Ureter (tissue), 1 donor: ENCODE measurements around the gene ANKRD9. TPM values are rescaled to one million over a fixed set of nuclear protein-coding genes. Genes with fewer than 3 reads are reported as not detected.
A peak's percentile ranks its signal among the peaks of the same experiment; 100 is the strongest.
"Not testable (repeated sequence)": the region's sequence is repeated elsewhere in the genome, so short reads cannot be mapped to it uniquely, and the experiment has no call there.

Experiments
- DNase-seq: peaks from one replicate; pipeline ENCODE4 v3.0.0-alpha.2; 2020; ENCODE audit warnings: low spot score
- total RNA-seq: library from RNA; stranded (reverse); gene quantifications from one replicate; pipeline ENCODE4 v1.2.4, GENCODE V29; 2023
- donor health status: DM: yes; HTN: yes; CAD: no.

The ANKRD9 gene
- total RNA-seq, 1 donor from 2014 or later: 11.5 TPM

DNA sequence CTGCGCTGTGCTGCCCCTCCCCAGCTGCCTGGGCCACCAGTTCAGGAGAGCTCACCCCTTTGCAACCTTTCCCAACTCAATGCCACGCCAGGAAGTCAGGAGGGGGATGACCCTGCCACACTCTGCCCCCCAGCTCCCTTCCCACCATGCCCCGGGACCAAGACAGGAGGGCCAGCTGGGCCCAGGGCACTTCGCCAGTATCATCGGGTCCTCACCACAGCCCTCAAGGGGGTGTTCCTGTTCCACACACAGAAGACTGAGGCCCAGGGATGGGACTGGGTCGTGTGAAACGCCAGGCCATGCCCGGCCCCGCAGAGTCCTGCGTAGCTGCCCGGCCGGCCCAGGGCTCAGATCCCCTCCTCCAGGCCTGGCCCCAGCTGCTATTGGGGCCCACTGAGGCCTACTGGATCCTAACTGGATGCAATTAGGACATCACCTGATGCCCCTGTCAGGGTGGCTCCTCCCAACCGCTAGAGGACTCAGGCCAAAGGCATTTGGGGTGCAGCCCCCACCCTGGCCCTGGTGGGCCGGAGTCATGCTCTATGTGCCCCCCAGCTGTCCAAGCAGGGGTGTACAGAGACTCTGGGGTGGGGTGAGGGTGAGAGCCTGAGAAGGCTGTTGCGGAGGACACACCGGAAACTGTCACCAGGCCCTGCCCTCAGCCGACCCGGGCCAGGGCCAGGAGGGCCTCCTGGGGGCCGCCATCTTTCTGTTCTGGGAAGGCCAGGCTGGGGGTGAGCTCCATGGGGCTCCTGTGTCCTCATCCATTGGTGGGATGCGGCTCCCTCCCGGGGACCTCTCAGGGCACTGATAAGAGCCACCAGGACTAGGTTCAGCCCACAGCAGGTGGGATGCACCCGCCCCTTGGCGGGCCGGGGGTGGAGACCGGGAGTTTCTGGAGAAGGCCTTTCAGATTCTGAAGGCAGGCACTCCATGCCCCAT lies 29.3 kb upstream of the ANKRD9 start:
- DNase-seq: no peak

DNA sequence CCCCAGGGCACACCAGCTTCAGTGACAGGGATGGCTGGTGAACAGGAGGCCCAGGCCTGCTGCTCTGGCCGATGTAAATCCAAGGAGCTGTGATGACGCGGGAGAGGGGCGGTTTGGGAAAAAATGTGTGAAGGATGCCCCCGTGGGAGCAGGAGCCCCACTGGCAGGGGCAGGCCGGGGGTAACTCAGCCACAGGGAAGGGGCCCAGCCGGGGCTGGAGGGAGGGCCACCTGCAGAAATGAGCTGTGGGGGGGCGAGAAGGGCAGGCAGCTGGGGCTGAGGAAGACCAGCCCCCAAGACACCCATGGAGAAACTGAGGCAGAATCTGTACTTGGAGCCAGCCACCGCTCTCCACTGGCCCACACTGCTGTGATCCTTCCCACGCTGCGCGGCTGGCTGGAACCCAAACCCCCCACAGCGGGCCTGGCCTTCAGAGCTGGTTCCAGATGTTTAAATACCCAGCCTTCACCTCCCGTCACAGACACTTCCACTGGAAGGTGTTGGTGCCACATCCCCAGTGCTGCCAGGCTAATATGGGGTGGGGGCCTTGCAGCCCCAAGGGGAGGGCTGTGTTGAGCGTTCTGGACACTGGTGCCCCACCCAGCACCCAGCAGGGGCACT lies 28.5 kb upstream of the ANKRD9 start:
- no peak for DNase-seq

DNA sequence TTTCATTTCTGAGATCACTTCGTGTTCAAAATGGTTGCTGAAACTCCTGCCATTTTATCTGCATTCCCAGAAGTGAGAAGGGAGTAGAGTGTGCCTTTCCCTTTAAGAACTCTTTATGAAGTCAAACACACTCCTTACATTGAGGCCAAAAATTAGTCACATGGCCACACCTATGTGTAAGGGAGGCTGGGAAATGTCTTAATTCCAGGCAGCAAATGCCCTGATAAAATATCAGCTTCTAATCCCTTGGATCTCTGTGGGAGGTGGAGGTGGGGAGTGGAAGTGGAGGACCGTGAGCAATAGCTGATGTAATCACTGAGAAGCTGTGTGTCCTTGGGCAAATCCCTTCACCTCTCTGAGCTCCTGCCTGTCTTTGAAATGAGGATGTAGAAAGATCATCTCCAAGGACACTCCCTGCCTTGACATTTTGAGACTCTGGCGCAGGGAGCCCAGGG lies 22.7 kb upstream of the ANKRD9 start:
- DNase-seq: no peak

DNA sequence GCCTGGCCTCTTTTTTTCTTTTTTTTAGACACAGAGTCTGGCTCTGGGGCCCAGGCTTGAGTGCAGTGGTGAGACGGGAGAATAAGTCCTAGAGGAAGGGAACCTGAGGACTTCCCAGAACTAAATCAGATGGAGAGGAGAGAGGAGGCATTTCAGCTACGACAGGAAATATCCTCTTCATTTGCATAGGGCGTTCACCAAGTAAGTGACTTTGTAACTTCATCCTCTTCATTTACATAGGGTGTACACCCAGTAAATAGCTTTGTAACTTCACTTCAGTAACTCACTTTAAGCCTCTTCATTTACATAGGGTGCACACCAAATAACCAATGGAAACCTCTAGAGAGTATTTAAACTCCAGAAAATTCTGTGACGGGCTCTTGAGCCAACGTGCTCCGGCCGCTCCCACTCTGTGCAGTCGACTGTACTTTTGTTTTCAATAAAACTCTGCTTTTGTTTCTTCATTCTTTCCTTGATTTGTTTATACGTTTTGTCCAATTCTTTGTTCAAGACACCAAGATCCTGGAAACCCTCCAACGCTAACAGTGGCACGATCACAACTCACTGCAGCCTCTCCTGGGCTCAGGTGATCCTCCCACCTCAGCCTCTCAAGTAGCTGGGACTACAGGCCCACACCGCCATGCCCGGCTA lies 21.4 kb upstream of the ANKRD9 start:
- no peak for DNase-seq

DNA sequence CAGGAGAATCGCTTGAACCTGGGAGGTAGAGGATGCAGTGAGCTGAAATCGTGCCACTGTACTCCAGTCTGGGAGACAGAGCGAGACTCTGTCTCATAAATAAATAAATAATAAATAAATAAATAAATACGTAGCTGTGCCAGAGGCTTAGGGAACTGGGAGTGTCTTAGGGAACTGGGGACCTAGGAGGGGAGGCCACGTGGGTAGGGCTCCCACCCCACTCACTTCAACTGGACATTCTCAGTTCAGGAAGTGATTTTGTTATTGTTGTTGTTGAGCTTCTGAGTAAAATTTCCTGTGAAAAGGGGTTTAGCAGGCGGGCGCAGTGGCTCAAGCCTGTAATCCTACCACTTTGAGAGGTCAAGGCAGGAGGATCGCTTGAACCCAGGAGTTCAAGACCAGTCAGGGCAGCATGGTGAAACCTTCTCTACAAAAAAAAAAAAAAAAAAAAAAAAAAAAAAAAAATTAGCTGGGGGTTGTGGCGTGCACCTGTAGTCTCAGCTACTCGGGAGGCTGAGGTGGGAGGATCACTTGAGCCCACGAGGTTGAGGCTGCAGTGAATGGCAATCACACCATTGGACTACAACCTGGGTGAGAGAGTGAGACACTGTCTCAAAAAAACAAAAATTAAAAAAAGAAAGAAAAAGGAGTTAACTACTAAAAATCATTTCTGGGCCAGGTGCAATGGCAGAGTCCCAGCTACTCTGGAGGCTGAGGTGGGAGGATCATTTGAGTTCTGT lies 19.0 kb upstream of the ANKRD9 start:
- DNase-seq: no peak

DNA sequence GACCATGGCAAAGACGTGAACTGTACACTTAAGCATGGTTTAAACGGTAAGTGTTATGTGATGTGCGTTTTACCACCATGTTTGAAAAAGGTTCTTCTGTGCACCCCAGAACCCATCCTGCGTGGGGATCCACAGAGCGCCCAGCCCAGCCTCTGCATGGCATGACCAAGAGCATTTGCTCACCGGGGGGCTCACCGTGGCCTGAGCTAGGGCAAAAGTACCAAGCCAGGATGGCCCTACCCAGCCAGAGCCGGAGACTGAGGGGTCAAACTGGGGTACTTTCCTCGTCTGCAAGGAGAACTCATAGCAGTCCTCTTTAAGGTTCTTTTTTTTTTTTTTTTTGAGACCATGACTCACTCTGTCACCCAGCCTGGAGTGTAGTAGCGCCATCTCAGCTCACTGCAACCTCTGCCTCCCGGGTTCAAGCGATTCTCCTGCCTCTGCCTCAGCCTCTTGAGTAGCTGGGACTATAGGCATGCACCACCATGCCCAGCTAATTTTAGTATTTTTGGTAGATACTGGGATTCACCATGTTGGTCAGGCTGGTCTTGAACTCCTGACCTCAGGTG lies 16.4 kb upstream of the ANKRD9 start:
- no peak for DNase-seq

DNA sequence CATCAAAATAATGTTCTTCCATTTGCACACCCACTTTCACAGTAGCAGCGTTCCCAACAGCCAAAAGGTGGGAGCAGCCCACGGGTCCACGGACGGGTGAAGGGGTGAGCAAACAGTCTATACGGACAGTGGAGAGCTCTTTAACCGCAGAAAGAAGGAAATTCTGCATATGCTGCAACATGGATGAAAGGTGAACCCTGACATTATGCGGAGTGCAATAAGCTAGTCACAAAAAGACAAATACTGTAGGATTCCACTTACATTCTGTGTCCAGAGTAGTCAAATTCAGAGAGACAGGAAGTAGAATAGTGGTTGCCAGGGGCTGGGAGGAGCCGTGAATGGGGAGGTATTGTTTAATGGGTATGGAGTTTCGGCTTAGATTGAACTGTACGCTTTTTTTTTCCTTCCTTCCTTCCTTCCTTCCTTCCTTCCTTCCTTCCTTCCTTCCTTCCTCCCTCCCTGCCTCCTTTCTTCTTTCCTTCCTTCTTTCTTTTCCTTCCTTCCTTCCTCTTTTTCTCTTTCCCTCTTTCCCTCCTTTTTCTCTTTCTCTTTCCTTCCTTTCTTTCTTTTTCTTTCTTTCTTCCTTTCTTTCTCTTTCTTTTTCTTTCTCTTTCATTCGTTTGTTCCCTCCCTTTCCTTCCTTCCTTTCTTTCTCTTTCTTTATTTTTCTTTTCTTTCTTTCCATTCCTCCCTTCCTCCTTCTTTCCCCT lies 15.8 kb upstream of the ANKRD9 start:
- DNase-seq: peak; percentile 72

DNA sequence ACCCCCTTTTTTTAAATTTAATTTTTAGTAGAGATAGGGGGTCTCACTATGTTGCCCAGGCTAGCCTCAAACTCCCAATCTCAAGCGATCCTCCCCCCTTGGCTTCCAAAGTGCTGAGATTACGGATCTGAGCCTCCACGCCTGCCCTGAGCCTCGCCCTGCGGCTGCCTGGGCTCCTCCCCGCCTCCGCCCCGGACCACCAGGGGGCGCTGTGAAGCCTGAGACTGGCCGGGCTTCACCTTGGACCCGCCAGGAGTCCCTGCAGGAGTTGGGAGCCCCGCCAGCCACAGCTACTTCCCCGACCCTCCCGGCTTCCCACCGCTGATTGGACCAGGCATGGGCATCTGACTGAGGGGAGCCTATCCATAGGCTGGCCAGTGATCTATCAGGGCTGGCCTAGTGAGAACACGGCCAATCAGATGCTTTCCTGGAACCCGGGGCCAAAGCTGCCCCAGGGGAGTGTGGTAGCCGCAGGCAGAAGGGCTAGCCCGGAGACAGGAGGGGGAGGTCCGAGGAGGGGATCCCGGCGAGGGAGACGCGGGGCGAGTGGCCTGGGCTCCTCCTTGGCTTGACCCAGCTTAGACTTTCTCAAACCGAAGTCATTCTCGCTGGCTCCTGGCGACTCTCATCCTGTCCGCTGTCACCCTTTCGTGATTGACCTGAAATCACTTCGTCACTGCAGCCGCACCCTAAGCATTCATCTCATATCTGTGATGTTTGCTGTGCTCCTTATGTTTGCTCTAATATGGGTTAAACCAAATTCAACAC lies 15.1 kb upstream of the ANKRD9 start:
- peak; percentile 99 for DNase-seq

DNA sequence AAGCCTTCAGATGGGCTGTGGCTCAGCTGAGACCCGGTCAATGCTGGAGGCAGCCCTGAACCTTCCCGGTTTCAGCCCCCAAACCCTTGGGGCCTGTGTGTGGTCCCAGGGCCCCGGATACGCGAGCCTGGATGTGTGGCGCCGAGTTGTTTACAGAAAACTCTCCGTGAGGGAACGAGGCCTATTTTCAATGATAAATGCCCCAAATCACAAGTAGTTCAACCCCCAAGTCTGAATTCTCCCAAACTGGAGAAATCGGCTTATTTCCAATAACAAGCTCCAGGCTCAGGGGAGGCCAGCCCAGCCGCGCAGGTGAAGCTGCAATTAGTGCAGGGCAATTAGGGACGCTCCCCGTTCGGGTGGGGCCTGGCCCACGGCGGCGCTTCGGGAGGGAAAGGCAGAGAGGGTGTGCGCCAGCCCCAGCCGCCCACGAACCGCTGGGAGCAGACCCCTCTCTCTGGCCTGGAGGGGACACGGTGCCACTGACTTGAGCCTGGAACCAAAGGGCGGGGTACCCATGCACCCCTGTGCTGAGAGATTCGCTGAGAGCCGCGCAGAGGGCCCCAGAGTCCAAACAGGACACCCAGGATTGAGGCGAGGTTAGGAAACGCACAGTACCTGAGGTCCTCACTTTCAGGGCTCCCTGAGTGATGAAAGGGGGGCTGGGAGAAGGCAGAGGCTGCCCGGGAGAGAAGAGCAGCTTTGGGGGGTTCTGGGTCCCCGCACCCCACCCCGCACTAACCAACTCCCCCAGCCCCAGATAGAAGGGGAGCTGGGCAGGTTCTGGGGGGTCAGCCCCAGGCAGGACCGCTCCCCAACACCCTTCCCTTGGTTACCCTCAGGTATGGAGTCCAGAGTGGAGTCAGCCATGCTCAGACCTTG lies 14.2 kb upstream of the ANKRD9 start:
- no peak for DNase-seq

DNA sequence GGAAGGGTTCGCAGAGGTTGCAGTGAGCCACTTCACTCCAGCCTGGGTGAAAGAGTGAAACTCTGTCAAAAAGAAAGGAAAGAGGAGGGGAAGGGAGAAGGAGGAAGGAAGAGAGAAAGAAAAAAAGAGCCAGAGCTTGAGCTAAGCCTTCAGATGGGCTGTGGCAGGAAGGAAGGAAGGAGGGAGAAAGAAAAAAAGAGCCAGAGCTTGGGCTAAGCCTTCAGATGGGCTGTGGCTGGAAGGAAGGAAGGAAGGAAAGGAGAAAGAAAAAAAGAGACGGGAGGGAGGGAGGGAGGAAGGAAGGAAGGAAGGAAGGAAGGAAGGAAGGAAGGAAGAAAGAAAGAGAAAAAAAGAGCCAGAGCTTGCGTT lies 13.6 kb upstream of the ANKRD9 start:
- no peak for DNase-seq

DNA sequence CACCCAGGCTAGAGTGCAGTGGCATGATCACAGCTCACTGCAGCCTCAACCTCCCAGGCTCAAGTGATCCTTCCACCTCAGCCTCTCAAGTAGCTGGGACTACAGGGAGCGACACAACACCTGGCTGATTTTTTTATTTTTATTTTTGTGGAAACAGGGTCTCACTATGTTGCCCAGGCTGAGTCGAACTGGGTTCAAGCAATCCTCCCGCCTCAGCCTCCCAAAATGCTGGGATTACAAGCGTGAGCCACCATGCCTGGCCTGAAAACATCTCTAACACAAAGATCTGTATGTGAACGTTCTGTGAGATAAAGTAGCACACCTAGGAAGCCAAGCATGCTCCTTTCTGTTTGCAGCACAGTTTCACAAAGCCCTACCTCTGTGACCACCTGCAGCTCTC lies 10.1 kb upstream of the ANKRD9 start:
- DNase-seq: not testable (repeated sequence)

DNA sequence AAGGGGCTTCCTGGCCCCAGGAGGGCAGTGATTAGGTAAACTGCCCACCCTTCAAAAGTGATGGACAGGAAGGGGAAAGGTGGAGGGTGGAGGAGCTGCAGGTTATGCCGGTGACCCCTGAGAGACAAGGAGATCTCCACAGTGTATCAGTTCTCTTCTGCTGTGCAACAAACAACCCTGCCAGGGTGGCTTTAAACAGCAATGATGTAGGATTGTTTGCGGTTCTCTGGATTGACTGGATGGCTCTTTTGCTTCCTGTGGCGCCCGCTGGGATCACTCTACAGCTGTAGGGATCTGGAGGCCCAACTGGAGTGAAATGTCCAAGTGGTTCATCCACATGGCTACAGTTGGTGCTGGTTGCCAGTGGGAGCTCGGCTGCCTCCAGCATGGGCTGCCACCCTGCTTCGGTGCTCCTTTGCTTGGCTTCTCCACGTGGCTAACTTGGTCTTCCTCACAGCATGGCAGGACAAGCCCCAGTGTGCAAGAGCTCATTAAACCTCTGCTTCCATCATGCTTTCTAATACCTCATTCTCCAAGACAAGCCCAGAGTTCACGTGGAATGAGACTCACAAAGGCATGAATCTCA lies 8.6 kb upstream of the ANKRD9 start:
- DNase-seq: no peak

DNA sequence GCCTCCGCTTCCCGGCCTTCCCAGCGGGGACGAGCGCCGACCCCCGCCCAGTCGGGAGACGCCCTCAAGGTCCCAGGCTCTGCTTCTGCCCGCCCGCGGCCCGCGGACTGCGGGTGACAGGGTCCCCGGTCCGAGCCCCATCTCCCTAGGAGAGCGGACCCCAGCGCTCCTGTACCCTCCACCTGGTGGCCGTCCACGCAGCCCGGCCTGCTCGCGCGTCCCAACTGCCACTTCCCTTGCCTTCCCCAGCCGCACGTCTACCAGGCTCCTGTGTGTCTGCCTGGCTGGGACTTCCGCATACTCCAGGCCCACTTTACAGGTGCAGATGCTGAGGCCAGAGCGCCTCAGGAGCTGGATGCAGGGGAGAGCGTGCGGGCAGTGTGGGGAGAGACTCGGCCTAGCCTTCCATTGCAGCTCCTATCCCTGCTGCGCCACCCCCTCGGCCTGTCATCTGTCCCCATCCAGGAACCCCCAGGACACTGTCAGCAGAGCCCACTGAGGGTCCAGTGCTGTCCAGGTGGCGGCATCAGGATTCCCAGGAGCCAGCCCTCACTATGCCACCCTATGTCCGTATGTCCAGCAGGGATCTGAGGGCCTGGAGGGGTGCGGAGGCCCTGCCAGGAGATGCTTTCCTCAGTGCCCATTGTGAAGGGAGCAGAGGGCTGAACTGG lies 8.0 kb upstream of the ANKRD9 start:
- no peak for DNase-seq

DNA sequence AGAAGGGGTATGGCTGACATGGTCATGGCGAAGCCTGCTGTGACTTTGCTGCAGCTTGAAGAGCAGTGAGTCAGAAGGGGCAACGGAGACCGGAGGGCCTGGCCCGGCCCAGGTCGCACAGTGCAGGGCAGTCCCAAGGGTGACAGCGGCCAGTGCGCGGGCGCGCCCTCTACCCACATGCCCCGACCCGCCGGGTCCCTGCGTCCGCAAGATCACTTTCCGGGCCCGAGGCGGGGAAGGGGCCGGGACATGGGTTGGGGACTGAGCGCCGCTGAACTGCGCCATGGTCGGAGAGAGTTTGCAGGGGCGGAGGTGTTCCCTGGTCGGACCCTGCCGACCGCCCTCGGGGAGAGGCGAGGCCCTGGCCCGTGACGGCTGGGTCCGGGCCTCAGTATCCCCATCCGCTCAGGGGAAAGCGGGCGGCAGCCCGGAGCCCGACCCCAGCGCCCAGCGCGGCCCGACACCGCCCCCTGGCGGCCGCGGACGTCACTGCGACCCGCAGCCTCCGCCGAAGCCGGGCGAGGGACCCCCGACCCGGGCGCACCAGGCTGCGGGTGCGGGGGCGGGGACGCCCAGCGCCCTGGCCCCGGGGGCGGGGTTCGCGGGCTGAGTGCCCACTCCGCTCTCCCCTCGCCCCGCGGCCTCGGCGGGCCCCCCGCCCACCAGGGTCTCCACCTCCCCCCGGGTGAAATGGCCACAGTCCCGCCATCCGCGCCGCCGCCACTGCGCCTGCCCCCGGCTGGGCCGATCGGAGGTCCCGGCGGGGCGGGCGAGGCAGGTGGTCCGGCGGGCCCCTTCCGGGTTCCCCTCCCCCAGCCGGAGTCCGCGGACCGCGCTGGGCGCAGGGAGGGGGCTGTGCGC lies 7.2 kb upstream of the ANKRD9 start:
- no peak for DNase-seq

DNA sequence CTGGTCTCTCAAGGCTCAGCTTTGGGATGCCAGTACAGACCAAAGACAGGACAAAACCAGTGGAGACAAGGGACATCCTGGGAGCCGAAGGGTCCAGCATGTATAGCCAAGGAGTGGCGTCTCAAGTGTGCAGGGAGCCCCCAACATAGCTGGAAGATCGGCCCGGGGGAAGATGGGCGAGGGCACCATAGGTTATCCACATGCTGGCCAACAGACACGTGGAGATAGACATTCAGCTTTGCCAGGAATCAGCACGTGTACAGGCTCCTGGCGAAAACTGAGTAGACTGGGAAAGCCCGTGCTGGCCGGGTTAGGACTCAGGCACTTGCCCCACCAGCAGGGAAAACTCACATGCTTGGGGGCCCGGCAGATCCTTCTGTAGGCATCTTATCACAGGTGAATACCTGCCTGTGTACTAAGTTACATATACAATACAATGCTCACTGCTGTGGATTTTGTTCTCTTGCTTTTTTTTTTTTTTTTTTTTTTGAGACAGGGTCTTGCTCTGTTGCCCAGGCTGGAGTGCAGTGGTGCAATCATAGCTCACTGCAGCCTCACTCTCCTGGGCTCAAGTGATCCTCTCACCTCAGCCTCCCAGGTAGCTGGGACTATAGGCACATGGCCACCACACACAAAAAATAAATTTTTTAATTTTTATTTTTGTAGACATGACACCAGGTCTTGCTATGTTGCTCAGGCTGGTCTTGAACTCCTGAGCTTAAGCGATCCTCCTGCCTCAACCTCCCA lies 5.6 kb upstream of the ANKRD9 start:
- DNase-seq: no peak
